ENCODE results near the gene RNF144B. TPM values are rescaled to one million over a fixed set of nuclear protein-coding genes. Genes with fewer than 3 reads are reported as not detected.

RNF144B gene
- total and polyA plus RNA-seq, 7 donors = 6.0 to 94.9 (median 34.5) TPM

DNA sequence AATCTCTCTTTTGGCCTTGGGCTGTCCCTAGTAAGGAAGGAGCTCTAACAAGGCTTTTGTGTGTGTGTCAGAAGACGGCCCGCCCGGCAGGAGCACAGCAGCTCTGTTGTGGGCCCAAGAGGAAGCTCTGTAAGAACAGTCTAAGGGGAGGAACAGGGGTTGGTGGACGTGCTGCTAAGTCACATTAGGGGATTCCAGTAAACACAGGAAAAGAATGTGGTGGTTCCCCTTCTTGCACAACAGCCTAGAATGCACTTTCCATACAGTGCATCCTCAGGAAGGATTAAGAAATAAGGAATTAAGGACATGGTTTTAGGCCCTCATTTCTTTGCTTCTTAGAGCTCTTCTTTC is 114.5 kb downstream of the RNF144B start:
- intact Hi-C loops (cut with DNase I) = loop anchor here (2.0 to 10.0 kb wide), 2 partner anchors 67 to 177 kb away; no protein-coding TSS in a partner anchor
- 55 to 73% (median 61%) methylated on average over 4 of the region's 4 CpGs for WGBS, 3 donors
- Histone ChIP-seq H3K4me3 (no peak overlapping the region), H3K9me3 (no peaks in the 10 kb centered on the region), H3K4me1 (peaks cover 3% of the 10 kb centered on the region), H3K36me3 (ENCODE audit: insufficient read depth in 1 of 2, low read depth in 1 of 2) (no peaks in the 10 kb centered on the region), H3K27me3 (ENCODE audit: insufficient read depth in 3 of 3, low read length in 2 of 3) (no peaks in the 10 kb centered on the region), H3K27ac (peak overlapping the region; percentile 1)
- TF ChIP-seq, protein P1, sequence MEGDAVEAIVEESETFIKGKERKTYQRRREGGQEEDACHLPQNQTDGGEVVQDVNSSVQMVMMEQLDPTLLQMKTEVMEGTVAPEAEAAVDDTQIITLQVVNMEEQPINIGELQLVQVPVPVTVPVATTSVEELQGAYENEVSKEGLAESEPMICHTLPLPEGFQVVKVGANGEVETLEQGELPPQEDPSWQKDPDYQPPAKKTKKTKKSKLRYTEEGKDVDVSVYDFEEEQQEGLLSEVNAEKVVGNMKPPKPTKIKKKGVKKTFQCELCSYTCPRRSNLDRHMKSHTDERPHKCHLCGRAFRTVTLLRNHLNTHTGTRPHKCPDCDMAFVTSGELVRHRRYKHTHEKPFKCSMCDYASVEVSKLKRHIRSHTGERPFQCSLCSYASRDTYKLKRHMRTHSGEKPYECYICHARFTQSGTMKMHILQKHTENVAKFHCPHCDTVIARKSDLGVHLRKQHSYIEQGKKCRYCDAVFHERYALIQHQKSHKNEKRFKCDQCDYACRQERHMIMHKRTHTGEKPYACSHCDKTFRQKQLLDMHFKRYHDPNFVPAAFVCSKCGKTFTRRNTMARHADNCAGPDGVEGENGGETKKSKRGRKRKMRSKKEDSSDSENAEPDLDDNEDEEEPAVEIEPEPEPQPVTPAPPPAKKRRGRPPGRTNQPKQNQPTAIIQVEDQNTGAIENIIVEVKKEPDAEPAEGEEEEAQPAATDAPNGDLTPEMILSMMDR (IDR thresholded peaks at IDR 0.05) = no peak
- DNase-seq (peak; percentile 41 to 58), ATAC-seq (no peak)

DNA sequence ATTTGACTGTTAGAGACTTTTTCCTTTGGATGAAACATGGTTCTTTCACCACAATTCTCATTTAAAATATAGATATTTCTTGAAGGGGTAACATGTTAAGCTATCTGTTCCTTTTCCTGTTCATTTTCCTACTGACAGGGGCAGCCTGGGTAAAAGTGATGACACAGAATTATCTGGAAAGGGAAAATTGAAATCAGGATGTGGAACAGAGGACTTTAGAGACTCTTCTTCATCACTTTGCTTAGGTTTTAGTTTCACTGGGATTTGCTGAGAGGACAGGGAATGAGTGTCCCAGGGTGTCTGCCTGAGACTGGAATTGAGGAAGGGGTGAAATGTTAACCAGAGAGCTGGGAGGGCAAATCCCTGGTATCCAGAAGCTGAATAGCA is 116.0 kb downstream of the RNF144B start:
- ATAC-seq (no peak), DNase-seq (no peak)
- H3K4me3 ChIP-seq = peak overlapping the region; percentile 67
- intact Hi-C loops (cut with DNase I) = loop anchor here (2.0 to 10.0 kb wide), 2 partner anchors 68 to 178 kb away; no protein-coding TSS in a partner anchor
- TF ChIP-seq, protein P1 (IDR thresholded peaks at IDR 0.05) = no peak
- H3K27me3 ChIP-seq (ENCODE audit: insufficient read depth in 3 of 3, low read length in 2 of 3) = no peaks in the 10 kb centered on the region
- H3K4me1 ChIP-seq = peaks cover 3% of the 10 kb centered on the region
- H3K36me3 ChIP-seq (ENCODE audit: insufficient read depth in 1 of 2, low read depth in 1 of 2) = no peaks in the 10 kb centered on the region
- no peaks in the 10 kb centered on the region for H3K9me3 ChIP-seq
- H3K27ac ChIP-seq = peak overlapping the region; percentile 78

DNA sequence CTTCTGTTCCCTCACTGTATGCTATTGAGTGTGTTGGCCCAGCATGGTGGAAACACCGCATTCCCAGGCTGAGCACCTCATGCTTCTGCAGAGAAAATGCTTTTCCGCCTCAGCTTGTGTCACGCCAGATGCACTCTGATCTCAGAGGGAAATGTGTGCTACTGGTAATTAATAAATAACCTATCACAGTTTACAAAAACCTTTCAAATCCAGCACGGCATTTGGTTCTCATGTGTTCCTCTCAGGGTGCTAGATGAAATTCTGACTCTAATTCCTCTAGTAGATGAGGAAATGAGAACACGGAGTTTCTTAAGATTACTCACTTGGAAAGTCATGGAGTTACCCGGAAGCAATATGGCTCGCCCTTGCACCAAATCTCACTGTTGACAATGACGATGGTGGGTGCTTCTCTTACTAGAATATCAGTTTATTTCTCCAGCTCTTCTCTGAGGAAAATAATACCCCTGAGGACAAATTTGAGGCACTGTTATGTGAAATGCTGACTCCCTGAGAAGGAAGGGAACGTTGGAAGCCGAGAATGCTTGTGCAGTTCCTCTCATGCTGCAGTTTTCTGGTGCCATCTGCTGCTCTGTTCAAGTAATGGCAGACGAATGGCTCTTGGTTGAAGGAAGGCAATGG is 116.6 kb downstream of the RNF144B start:
- Histone ChIP-seq H3K4me3 (peak overlapping the region; percentile 67), H3K9me3 (no peaks in the 10 kb centered on the region), H3K27ac (peak overlapping the region; percentile 78), H3K27me3 (ENCODE audit: insufficient read depth in 3 of 3, low read length in 2 of 3) (no peaks in the 10 kb centered on the region), H3K4me1 (peaks cover 3% of the 10 kb centered on the region), H3K36me3 (ENCODE audit: insufficient read depth in 1 of 2, low read depth in 1 of 2) (no peaks in the 10 kb centered on the region)
- ATAC-seq (peak; percentile 90 to 98 (median 93)), DNase-seq (peak in 1 of 2 donors; percentile 32)
- WGBS, 3 donors = 22 to 36% (median 23%) methylated on average over 11 of the region's 11 CpGs
- intact Hi-C loops (cut with DNase I) = loop anchor here (1.0 to 10.0 kb wide), 3 partner anchors 69 to 179 kb away; no protein-coding TSS in a partner anchor
- TF ChIP-seq, protein P1 (IDR thresholded peaks at IDR 0.05) = peak; percentile 94

DNA sequence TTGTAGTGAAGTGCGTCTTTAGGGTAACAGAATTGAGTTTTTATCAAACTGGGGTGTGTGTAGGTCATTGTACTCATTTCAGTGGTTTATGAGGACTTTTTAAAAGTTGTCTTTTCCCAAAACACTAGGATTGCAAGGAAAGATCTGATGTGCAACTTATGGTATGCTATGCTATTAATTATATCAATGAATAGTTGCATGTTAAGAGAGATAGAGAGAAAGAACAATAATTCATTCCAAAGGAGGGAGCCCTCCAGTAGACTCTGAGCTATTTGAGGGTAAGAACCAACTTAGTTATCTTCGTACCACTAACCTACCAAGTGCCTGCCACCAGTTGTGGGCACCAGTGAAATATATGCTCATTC is 117.1 kb downstream of the RNF144B start:
- DNase-seq = no peak
- TF ChIP-seq, protein P1 (IDR thresholded peaks at IDR 0.05) = no peak
- Histone ChIP-seq H3K9me3 (no peaks in the 10 kb centered on the region), H3K27me3 (ENCODE audit: insufficient read depth in 3 of 3, low read length in 2 of 3) (no peaks in the 10 kb centered on the region), H3K4me3 (peak overlapping the region; percentile 67), H3K36me3 (ENCODE audit: insufficient read depth in 1 of 2, low read depth in 1 of 2) (no peaks in the 10 kb centered on the region), H3K4me1 (peaks cover 3% of the 10 kb centered on the region), H3K27ac (peak overlapping the region; percentile 78)
- intact Hi-C loops (cut with DNase I) = loop anchor here in 1 of 2 donors (1.0 to 10.0 kb wide), 2 partner anchors 69 to 180 kb away; no protein-coding TSS in a partner anchor
- WGBS, 3 donors = 41 to 49% (median 46%) methylated on average over 2 of the region's 2 CpGs
- ATAC-seq = no peak

All from psoas muscle (tissue), 8 donors.